Esophagus squamous epithelium (tissue), 5 donors: ENCODE data around the gene RTN1. TPM values are rescaled to one million over a fixed set of nuclear protein-coding genes. Genes with fewer than 3 reads are reported as not detected.

ENCODE experiments used
- DNase-seq: peaks from one replicate; lab custom pipeline; 2025; lab: John Stamatoyannopoulos, UW
- H3K27ac ChIP-seq, 4 donors: fragments of 200-600 bp; sonication (generic); one replicate each; pipeline ENCODE4 v1.5.1; 2016 to 2019; ENCODE audit warnings: mild to moderate bottlenecking in 1 of 4
- H3K27me3 ChIP-seq, 4 donors: fragments of 200-600 bp; sonication (generic); 1 replicate in 3 of 4; 2 replicates in 1 of 4; pipeline versions ENCODE4 v1.5.1 to v1.6.0; 2017 to 2021; ENCODE audit warnings: antibody characterized with exemption in 1 of 4
- H3K36me3 ChIP-seq, 3 donors: fragments of 200-600 bp; sonication (generic); one replicate each; pipeline ENCODE4 v1.5.1; 2016 to 2019
- H3K4me1 ChIP-seq, 3 donors: fragments of 200-600 bp; sonication (generic); one replicate each; pipeline ENCODE4 v1.5.1; 2017 to 2019
- H3K4me3 ChIP-seq, 4 donors: fragments of 200-600 bp; sonication (generic); 1 replicate in 3 of 4; 2 replicates in 1 of 4; pipeline ENCODE4 v1.5.1; 2016 to 2019; ENCODE audit warnings: mild to moderate bottlenecking in 2 of 4, moderate library complexity in 1 of 4
- H3K9me3 ChIP-seq, 3 donors: fragments of 200-600 bp; sonication (generic); one replicate each; pipeline ENCODE4 v1.5.1; 2016 to 2019
- POLR2A ChIP-seq, 4 donors: fragments of 450-650 bp; IDR thresholded peaks; one replicate each; pipeline ENCODE4 v1.6.1; 2017; ENCODE audit warnings: antibody characterized with exemption in 4 of 4, mild to moderate bottlenecking in 4 of 4, moderate library complexity in 3 of 4
- WGBS, 2 donors: methylation state at CpG; one replicate each; pipeline ENCODE4 v1.1.5; 2018; 5-methylcytosine and 5-hydroxymethylcytosine counted together
- intact Hi-C: fragments of 100-400 bp; cut with DNase I; formaldehyde crosslinking; loops from one replicate; pipeline ENCODE4 v1.15.0; 2022
- total RNA-seq, 4 donors: library from RNA; depleted of rRNA; stranded (reverse); fragments of >200 nt; gene quantifications; one replicate each; pipeline ENCODE4 v1.1.0, GENCODE V29; 2016
- TF ChIP-seq, protein P1 (sequence below), 6 experiments: fragments of 450-650 bp in 4 of 6; fragments of 200-600 bp in 2 of 6; sonication (generic) in 2 of 6; IDR thresholded peaks; one replicate each; pipeline ENCODE4 v1.5.1; 2016 to 2019; ENCODE audit warnings: antibody characterized with exemption in 6 of 6, mild to moderate bottlenecking in 4 of 6, moderate library complexity in 4 of 6
- donor health status: DM: yes; HTN: yes; CAD: no.

Gene RTN1
- total RNA-seq, 4 donors from 2014 or later, result 0.15 to 2.3 (median 0.91) TPM

DNA sequence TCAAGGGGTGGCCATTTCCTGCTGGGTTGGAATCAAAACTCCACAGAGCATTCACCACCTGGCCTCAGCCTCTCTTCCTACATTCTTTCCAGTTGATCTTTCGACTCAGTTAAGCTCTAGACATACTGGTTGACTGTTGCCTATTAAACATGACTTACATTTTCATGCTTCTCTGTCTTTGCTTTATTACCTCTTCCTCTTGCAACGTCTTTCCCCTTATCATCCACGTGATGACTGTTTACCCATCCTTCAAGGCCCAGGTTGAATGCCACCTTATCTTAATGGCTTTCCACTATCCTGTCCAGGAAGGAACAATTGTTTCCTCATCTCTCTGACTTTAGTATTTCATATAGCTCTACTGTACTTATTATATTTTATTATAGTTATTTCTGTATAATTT lies 269.5 kb downstream of the RTN1 start:
- intact Hi-C loops, result no loop called here
- no peaks in the 10 kb centered on the region for H3K4me1 ChIP-seq
- no peak for DNase-seq
- H3K27me3 ChIP-seq, result no peaks in the 10 kb centered on the region
- no peak overlapping the region for H3K4me3 ChIP-seq
- H3K36me3 ChIP-seq, result no peaks in the 10 kb centered on the region
- H3K9me3 ChIP-seq, result no peaks in the 10 kb centered on the region
- TF ChIP-seq POLR2A (IDR thresholded peaks at IDR 0.05), result no peak
- TF ChIP-seq, protein P1, sequence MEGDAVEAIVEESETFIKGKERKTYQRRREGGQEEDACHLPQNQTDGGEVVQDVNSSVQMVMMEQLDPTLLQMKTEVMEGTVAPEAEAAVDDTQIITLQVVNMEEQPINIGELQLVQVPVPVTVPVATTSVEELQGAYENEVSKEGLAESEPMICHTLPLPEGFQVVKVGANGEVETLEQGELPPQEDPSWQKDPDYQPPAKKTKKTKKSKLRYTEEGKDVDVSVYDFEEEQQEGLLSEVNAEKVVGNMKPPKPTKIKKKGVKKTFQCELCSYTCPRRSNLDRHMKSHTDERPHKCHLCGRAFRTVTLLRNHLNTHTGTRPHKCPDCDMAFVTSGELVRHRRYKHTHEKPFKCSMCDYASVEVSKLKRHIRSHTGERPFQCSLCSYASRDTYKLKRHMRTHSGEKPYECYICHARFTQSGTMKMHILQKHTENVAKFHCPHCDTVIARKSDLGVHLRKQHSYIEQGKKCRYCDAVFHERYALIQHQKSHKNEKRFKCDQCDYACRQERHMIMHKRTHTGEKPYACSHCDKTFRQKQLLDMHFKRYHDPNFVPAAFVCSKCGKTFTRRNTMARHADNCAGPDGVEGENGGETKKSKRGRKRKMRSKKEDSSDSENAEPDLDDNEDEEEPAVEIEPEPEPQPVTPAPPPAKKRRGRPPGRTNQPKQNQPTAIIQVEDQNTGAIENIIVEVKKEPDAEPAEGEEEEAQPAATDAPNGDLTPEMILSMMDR (IDR thresholded peaks at IDR 0.05), result no peak
- no peak overlapping the region for H3K27ac ChIP-seq
- 35 to 39% methylated on average over 3 of the region's 3 CpGs for WGBS, 2 donors

DNA sequence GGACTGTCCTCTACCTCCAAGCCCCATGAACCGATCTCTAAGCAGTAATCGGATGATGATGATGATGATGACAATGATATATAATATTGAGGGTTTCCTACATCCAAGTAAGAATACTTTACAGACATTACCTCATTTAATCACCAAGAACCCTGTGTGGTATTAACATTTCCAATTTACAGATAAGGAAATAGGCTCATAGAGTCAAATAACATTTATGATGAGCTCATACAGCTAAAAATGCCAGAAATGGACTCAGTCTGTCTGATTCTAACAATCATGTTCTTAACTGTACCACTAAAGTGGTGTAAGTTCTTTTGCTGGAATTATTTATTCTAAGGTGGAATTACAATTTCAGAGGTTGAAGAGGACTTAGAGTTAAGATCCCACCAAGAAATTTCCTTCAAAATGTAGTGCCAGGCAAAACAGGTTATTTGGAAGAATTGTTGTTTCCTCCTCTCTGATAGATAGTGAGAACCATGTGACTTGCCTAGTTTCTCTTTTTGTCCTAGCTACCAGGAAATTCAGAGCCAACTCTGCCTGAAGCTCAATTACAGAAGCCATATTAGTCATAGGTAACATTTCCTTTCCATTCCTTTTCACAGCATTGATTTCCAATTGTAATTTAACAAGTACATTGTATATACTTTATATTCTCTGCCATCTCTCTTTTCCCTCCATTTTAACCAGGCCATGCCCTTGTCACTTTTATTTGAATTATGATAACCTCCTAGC lies 270.2 kb downstream of the RTN1 start:
- 79 to 88% methylated on average over 2 of the region's 2 CpGs for WGBS, 2 donors
- H3K27me3 ChIP-seq, result no peaks in the 10 kb centered on the region
- no peak overlapping the region for H3K4me3 ChIP-seq
- intact Hi-C loops, result no loop called here
- H3K9me3 ChIP-seq, result no peaks in the 10 kb centered on the region
- no peak overlapping the region for H3K27ac ChIP-seq
- TF ChIP-seq POLR2A (IDR thresholded peaks at IDR 0.05), result no peak
- TF ChIP-seq, protein P1 (IDR thresholded peaks at IDR 0.05), result no peak
- DNase-seq, result no peak
- no peaks in the 10 kb centered on the region for H3K36me3 ChIP-seq
- H3K4me1 ChIP-seq, result no peaks in the 10 kb centered on the region

DNA sequence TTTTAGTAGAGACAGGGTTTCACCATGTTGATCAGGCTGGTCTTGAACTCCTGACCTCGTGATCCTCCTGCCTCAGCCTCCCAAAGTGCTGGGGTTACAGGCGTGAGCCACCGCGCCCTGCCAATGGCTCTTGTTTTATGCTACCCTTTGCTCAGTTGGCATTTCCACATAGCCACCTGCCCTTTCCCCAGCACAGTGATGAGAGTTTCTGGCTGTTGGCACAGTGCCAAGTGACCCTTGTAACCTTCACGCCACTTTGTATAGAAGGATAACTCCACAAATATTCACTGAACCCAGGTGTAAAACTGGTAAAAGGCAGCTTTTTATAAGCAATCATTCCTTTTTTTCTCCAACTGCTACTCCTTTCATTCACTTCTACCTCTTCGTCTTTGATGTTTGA lies 275.5 kb downstream of the RTN1 start:
- Histone ChIP-seq H3K9me3 (no peaks in the 10 kb centered on the region), H3K4me3 (no peak overlapping the region), H3K4me1 (no peaks in the 10 kb centered on the region), H3K36me3 (no peaks in the 10 kb centered on the region), H3K27me3 (no peaks in the 10 kb centered on the region), H3K27ac (no peak overlapping the region)
- no peak for TF ChIP-seq POLR2A (IDR thresholded peaks at IDR 0.05)
- TF ChIP-seq, protein P1 (IDR thresholded peaks at IDR 0.05), result no peak
- no peak for DNase-seq
- 75 to 79% methylated on average over 6 of the region's 6 CpGs for WGBS, 2 donors
- intact Hi-C loops, result no loop called here

DNA sequence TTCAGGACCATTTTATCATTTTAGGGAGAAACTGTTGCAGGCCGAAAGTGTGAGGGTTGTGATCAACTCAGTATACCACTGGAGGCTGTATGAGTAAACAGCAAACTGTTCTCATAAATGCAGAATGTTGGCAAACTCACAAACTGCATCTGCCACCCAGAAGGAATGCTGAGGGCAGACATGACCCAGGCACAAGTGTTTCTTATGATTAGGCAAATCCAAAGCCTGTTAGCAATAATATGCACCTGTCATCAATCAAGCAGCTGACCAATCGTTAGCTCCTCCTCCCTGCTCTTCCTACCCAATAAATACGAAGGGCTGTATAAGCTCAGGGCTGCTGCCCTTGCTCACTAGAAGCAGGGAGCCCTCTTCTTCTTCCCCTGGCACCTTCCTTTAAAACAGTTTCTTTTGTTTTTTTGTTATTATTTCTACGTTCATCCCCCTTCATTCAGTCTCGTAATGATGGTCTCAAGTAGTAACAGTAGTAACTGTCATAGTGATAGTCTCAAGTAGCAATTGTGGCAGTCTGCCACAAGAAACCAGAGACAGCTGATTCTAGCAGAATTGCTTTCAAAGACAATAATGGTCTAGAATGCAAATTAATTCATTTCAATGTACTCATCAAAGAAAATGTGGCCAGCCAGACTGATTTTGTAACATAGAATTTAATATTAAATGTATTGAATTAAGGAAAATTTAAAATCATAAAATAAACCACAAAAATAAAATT lies 278.8 kb downstream of the RTN1 start:
- intact Hi-C loops, result no loop called here
- WGBS, 2 donors, result 80% methylated on average over 5 of the region's 5 CpGs
- no peaks in the 10 kb centered on the region for H3K4me1 ChIP-seq
- H3K27ac ChIP-seq, result no peak overlapping the region
- TF ChIP-seq, protein P1 (IDR thresholded peaks at IDR 0.05), result no peak
- TF ChIP-seq POLR2A (IDR thresholded peaks at IDR 0.05), result no peak
- H3K36me3 ChIP-seq, result no peaks in the 10 kb centered on the region
- H3K27me3 ChIP-seq, result no peaks in the 10 kb centered on the region
- DNase-seq, result no peak
- H3K4me3 ChIP-seq, result no peak overlapping the region
- no peaks in the 10 kb centered on the region for H3K9me3 ChIP-seq

DNA sequence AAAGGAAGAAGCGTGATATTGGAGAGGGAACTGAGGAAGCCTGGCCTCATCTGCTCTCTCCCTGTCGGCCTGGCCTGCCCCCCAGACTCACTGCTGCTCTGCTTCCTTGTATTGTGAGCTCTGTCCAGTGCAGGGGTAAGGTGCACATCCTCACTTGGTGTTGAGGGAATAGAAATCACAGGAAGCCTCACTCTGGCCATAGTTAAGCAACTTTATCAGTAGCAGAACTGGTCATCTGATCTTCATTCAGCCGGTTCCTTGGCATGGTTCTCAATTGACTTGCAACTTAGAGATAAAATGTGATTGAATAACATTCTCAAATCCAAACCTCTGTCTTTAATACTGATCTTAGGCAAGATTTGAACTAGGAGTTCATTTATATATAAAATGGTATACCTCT lies 282.5 kb downstream of the RTN1 start:
- no peak for TF ChIP-seq POLR2A (IDR thresholded peaks at IDR 0.05)
- TF ChIP-seq, protein P1 (IDR thresholded peaks at IDR 0.05), result no peak
- Histone ChIP-seq H3K27ac (no peak overlapping the region), H3K27me3 (no peaks in the 10 kb centered on the region), H3K9me3 (no peaks in the 10 kb centered on the region), H3K4me1 (peaks cover 0 to 7% (median 0%) of the 10 kb centered on the region in 3 donors), H3K36me3 (no peaks in the 10 kb centered on the region), H3K4me3 (no peak overlapping the region)
- no peak for DNase-seq
- 63 to 74% methylated on average over 3 of the region's 3 CpGs for WGBS, 2 donors
- intact Hi-C loops, result no loop called here
